SK-N-SH (cell line): ENCODE results near the gene HDAC4. TPM values are rescaled to one million over a fixed set of nuclear protein-coding genes. Genes with fewer than 3 reads are reported as not detected.

Experiments
- CTCF ChIA-PET: fragments of 300-600, 350-600 bp; formaldehyde crosslinking; extraction: SDS; loops from one replicate; lab custom pipeline; 2021; lab: Yijun Ruan, JAX
- POLR2A ChIA-PET: fragments of 350-600 bp; sonication (Branson Sonifier 250); formaldehyde crosslinking; extraction: SDS; loops from one replicate; lab custom pipeline; 2020; ENCODE audit warnings: antibody characterized with exemption, inconsistent platforms; lab: Yijun Ruan, JAX
- DNase-seq: peaks from one replicate; pipeline ENCODE4 v3.0.0; 2012
- H2AFZ ChIP-seq: fragments of 200-600 bp; sonication (generic); 2 replicates; pipeline ENCODE4 v1.8.1; 2016; ENCODE audit warnings: antibody characterized with exemption, mild to moderate bottlenecking, low read depth
- H3F3A ChIP-seq: fragments of 200-600 bp; sonication (generic); replicated peaks from 2 replicates; pipeline ENCODE3; 2016; ENCODE audit warnings: antibody characterized with exemption, mild to moderate bottlenecking; ENCODE audit not compliant: insufficient read depth
- H3K27ac ChIP-seq, 2 experiments: fragments of 200-500 bp in 1 of 2; fragments of 200-600 bp in 1 of 2; sonication (Bioruptor generic) in 1 of 2; sonication (generic), shearing (Covaris generic) in 1 of 2; 2 replicates each; pipeline versions ENCODE4 v1.5.1 to v1.6.1; 2014 to 2016; ENCODE audit warnings: low read depth in 2 of 2, inconsistent platforms in 1 of 2, low read length in 1 of 2, mild to moderate bottlenecking in 1 of 2, mixed read lengths in 1 of 2
- H3K27me3 ChIP-seq: fragments of 200-600 bp; sonication (generic), shearing (Covaris generic); 2 replicates; pipeline ENCODE4 v1.6.1; 2016; ENCODE audit warnings: mixed run types; ENCODE audit not compliant: insufficient read depth
- H3K36me3 ChIP-seq, 2 experiments: fragments of 200-500 bp in 1 of 2; fragments of 200-600 bp in 1 of 2; sonication (Bioruptor generic) in 1 of 2; sonication (generic) in 1 of 2; replicated peaks in 1 of 2; 2 replicates each; pipeline versions ENCODE3 to v1.5.1; 2014 to 2016; ENCODE audit warnings: low read length in 1 of 2, mild to moderate bottlenecking in 1 of 2; ENCODE audit not compliant: insufficient read depth in 2 of 2, control insufficient read depth in 1 of 2
- H3K4me1 ChIP-seq, 2 experiments: fragments of 200-500 bp in 1 of 2; fragments of 200-600 bp in 1 of 2; sonication (Bioruptor generic) in 1 of 2; sonication (generic), shearing (Covaris generic) in 1 of 2; 2 replicates each; pipeline versions ENCODE4 v1.5.1 to v1.6.1; 2014 to 2016; ENCODE audit warnings: low read depth in 1 of 2, low read length in 1 of 2, mixed run types in 1 of 2; ENCODE audit not compliant: insufficient read depth in 2 of 2, control insufficient read depth in 1 of 2
- H3K4me2 ChIP-seq: fragments of 200-600 bp; sonication (generic), shearing (Covaris generic); 2 replicates; pipeline ENCODE4 v1.6.1; 2017; ENCODE audit warnings: mixed run types
- H3K4me3 ChIP-seq, 2 experiments: fragments of 200-500 bp in 1 of 2; fragments of 200-600 bp in 1 of 2; sonication (Bioruptor generic) in 1 of 2; sonication (generic), shearing (Covaris generic) in 1 of 2; 2 replicates each; pipeline versions ENCODE4 v1.5.1 to v1.8.1; 2014 to 2016; ENCODE audit warnings: low read depth in 2 of 2, inconsistent platforms in 1 of 2, low read length in 1 of 2, mild to moderate bottlenecking in 1 of 2, mixed read lengths in 1 of 2, moderate library complexity in 1 of 2
- H3K79me2 ChIP-seq: fragments of 200-600 bp; sonication (generic); 2 replicates; pipeline ENCODE4 v1.8.1; 2017; ENCODE audit warnings: mild to moderate bottlenecking; ENCODE audit not compliant: insufficient read depth
- H3K9ac ChIP-seq: fragments of 200-600 bp; sonication (generic); 2 replicates; pipeline ENCODE4 v1.6.1; 2017; ENCODE audit warnings: mixed run types
- H3K9me2 ChIP-seq: fragments of 200-600 bp; sonication (generic); 2 replicates; pipeline ENCODE4 v1.6.1; 2017; ENCODE audit warnings: mixed run types
- H3K9me3 ChIP-seq: fragments of 200-600 bp; sonication (generic); 2 replicates; pipeline ENCODE4 v1.6.1; 2017; ENCODE audit warnings: mixed run types, mild to moderate bottlenecking, moderate library complexity
- H4K20me1 ChIP-seq: fragments of 200-600 bp; sonication (generic); 2 replicates; pipeline ENCODE4 v1.6.1; 2017; ENCODE audit warnings: mild to moderate bottlenecking, mixed run types; ENCODE audit not compliant: insufficient read depth
- CHD2 ChIP-seq: fragments of 150-350 bp; IDR thresholded peaks from 2 replicates; pipeline ENCODE4 v1.6.1; 2018; ENCODE audit warnings: low read length; ENCODE audit not compliant: partially characterized antibody
- EZH2phosphoT487 ChIP-seq: fragments of 200-600 bp; sonication (generic); IDR thresholded peaks from 2 replicates; pipeline ENCODE4 v1.6.1; 2017; ENCODE audit warnings: low read depth, mixed run types, mild to moderate bottlenecking, antibody characterized with exemption, moderate library complexity, borderline replicate concordance
- FOSL2 ChIP-seq: IDR thresholded peaks from 2 replicates; pipeline ENCODE4 v1.4.0; 2012; ENCODE audit warnings: low read depth, mild to moderate bottlenecking, moderate library complexity, borderline replicate concordance
- FOXJ3 ChIP-seq: sonication (generic); formaldehyde crosslinking; IDR thresholded peaks from 2 replicates; pipeline ENCODE4 v1.5.1; 2020; ENCODE audit warnings: mild to moderate bottlenecking, missing genetic modification reagents
- GABPA ChIP-seq: IDR thresholded peaks from 2 replicates; pipeline ENCODE4 v1.4.0; 2012; ENCODE audit warnings: low read depth, mild to moderate bottlenecking
- GATA2 ChIP-seq: sonication (generic); formaldehyde crosslinking; IDR thresholded peaks from 2 replicates; pipeline ENCODE4 v1.5.0; 2020; ENCODE audit warnings: mild to moderate bottlenecking, missing genetic modification reagents
- JUND ChIP-seq: IDR thresholded peaks from 2 replicates; pipeline ENCODE4 v1.4.0; 2012
- MXI1 ChIP-seq: IDR thresholded peaks from 2 replicates; pipeline ENCODE4 v1.6.1; 2012; ENCODE audit warnings: mild to moderate bottlenecking, low read depth, low read length, improper control_type of control experiment
- NFIC ChIP-seq: IDR thresholded peaks from 2 replicates; pipeline ENCODE4 v1.4.0; 2012; ENCODE audit warnings: borderline replicate concordance
- NRF1 ChIP-seq: IDR thresholded peaks from 2 replicates; pipeline ENCODE4 v1.6.1; 2012; ENCODE audit warnings: low read depth, mild to moderate bottlenecking, low read length
- PBX3 ChIP-seq: IDR thresholded peaks from 2 replicates; pipeline ENCODE4; 2012
- RCOR1 ChIP-seq: fragments of 150-350 bp; IDR thresholded peaks from 2 replicates; pipeline ENCODE4 v1.6.1; 2017; ENCODE audit warnings: antibody characterized with exemption, low read length
- RFX5 ChIP-seq: IDR thresholded peaks from 2 replicates; pipeline ENCODE4 v1.6.1; 2012; ENCODE audit warnings: mild to moderate bottlenecking, improper control_type of control experiment, low read length
- SMC3 ChIP-seq: IDR thresholded peaks from 2 replicates; pipeline ENCODE4 v1.6.1; 2012; ENCODE audit warnings: low read depth, low read length, improper control_type of control experiment
- TCF12 ChIP-seq: IDR thresholded peaks from 2 replicates; pipeline ENCODE4 v1.4.0; 2012
- USF1 ChIP-seq: IDR thresholded peaks from 2 replicates; pipeline ENCODE4 v1.4.0; 2012; ENCODE audit warnings: low read depth, borderline replicate concordance
- USF2 ChIP-seq: fragments of 150-350 bp; IDR thresholded peaks from 2 replicates; pipeline ENCODE4 v1.6.1; 2017; ENCODE audit warnings: antibody characterized with exemption, low read length, low read depth, borderline replicate concordance
- WGBS: methylation state at CpG from one replicate; pipeline ENCODE4 v1.1.6; 2017; ENCODE audit warnings: low lambda C conversion rate; 5-methylcytosine and 5-hydroxymethylcytosine counted together
- polyA plus RNA-seq, 3 experiments: library from polyadenylated mRNA; depleted of rRNA; stranded (reverse); fragments of >200 nt; gene quantifications; 2 replicates each; pipeline ENCODE4 v1.2.3, GENCODE V29; 2012
- TF ChIP-seq, protein P1 (sequence below): IDR thresholded peaks from 2 replicates; pipeline ENCODE4 v1.4.0; 2012; ENCODE audit warnings: low read depth
- TF ChIP-seq, protein P2 (sequence below): fragments of 150-350 bp; IDR thresholded peaks from 2 replicates; pipeline ENCODE4 v1.6.1; 2016; ENCODE audit warnings: mild to moderate bottlenecking, low read depth, low read length
- TF ChIP-seq, protein P3 (sequence below): IDR thresholded peaks from 2 replicates; pipeline ENCODE4 v1.4.0; 2012; ENCODE audit warnings: low read depth, borderline replicate concordance

HDAC4 gene
- polyA plus RNA-seq, 1 of the 3 experiments (the other 2 are of a cell fraction): 5.5 TPM

DNA sequence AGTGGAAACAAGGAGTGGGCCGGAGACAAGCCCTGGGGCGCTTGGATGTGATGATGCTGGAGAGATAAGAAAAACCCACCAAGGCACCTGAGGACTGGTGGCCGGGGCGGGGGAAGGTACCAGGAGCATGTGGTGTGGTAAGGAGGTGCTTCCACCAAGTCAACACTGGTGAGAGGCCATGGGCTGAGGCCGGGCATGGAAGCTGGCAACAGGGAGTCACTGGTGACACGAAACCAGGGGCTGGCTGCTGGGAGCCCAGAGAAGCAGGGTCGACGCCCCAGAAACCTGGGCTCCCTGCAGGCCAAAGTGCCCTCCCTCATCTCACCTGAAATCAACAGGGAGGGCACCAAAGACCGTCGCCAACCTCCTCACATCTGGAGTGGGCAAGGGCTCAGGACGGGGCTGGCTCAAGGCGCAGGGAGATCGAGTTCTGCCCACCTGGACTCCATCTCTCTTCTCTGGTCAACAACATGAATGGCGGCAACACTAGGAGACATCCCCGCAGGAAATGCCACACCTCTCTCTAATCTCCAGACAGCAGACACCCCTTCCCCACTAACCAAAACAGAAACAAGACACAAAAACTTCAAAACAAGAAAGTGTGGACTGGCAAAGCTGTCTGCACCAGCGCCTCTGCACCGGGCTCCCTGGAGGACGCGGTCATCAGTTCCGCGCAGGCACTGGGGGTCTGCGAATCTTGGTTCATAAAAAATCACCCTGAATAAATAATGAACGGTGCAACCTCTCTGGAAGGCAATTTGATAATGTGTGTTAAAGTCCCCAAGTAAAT is 185.5 kb downstream of the HDAC4 start:
- WGBS: 95% methylated on average over 20 of the region's 23 CpGs
- POLR2A ChIA-PET: no interaction called here
- Histone ChIP-seq H3K4me2 (no peak overlapping the region), H2AFZ (no peak overlapping the region), H3K27me3 (no peaks in the 10 kb centered on the region), H3F3A (no peaks in the 10 kb centered on the region), H3K79me2 (no peaks in the 10 kb centered on the region), H4K20me1 (no peaks in the 10 kb centered on the region), H3K27ac (no peak overlapping the region), H3K4me1 (peaks cover 4 to 12% of the 10 kb centered on the region in 2 experiments; a peak in 2 of 4 replicates), H3K9ac (no peak overlapping the region), H3K9me3 (no peaks in the 10 kb centered on the region), H3K9me2 (no peaks in the 10 kb centered on the region), H3K4me3 (no peak overlapping the region), H3K36me3 (no peaks in the 10 kb centered on the region)
- TF ChIP-seq JUND (no peak), TCF12 (no peak), EZH2phosphoT487 (no peak), SMC3 (no peak), RCOR1 (no peak), FOSL2 (no peak)
- CTCF ChIA-PET: no interaction called here
- no peak for DNase-seq

GRCh38 chr2:239214725-239215124 is 186.1 kb downstream of the HDAC4 start:
- no peaks in the 10 kb centered on the region for H3K79me2 ChIP-seq
- no peak overlapping the region for H3K4me2 ChIP-seq
- TF ChIP-seq PBX3 (no peak), USF1 (no peak), USF2 (no peak), GATA2 (CRISPR knock-in tag) (no peak), NRF1 (no peak), NFIC (no peak), FOXJ3 (CRISPR knock-in tag) (no peak), MXI1 (no peak), FOSL2 (no peak), JUND (no peak), RFX5 (no peak), CHD2 (no peak), GABPA (no peak), RCOR1 (no peak)
- TF ChIP-seq, protein P1, sequence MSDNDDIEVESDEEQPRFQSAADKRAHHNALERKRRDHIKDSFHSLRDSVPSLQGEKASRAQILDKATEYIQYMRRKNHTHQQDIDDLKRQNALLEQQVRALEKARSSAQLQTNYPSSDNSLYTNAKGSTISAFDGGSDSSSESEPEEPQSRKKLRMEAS: no peak
- TF ChIP-seq, protein P2, sequence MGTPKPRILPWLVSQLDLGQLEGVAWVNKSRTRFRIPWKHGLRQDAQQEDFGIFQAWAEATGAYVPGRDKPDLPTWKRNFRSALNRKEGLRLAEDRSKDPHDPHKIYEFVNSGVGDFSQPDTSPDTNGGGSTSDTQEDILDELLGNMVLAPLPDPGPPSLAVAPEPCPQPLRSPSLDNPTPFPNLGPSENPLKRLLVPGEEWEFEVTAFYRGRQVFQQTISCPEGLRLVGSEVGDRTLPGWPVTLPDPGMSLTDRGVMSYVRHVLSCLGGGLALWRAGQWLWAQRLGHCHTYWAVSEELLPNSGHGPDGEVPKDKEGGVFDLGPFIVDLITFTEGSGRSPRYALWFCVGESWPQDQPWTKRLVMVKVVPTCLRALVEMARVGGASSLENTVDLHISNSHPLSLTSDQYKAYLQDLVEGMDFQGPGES: no peak
- TF ChIP-seq, protein P3, sequence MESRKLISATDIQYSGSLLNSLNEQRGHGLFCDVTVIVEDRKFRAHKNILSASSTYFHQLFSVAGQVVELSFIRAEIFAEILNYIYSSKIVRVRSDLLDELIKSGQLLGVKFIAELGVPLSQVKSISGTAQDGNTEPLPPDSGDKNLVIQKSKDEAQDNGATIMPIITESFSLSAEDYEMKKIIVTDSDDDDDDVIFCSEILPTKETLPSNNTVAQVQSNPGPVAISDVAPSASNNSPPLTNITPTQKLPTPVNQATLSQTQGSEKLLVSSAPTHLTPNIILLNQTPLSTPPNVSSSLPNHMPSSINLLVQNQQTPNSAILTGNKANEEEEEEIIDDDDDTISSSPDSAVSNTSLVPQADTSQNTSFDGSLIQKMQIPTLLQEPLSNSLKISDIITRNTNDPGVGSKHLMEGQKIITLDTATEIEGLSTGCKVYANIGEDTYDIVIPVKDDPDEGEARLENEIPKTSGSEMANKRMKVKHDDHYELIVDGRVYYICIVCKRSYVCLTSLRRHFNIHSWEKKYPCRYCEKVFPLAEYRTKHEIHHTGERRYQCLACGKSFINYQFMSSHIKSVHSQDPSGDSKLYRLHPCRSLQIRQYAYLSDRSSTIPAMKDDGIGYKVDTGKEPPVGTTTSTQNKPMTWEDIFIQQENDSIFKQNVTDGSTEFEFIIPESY: no peak
- ChIA-PET CTCF (no interaction called here), POLR2A (no interaction called here)
- no peak overlapping the region for H3K9ac ChIP-seq
- H4K20me1 ChIP-seq: no peaks in the 10 kb centered on the region
- H3K9me2 ChIP-seq: no peaks in the 10 kb centered on the region
- H3K36me3 ChIP-seq: no peaks in the 10 kb centered on the region
- H2AFZ ChIP-seq: no peak overlapping the region
- H3F3A ChIP-seq: no peaks in the 10 kb centered on the region
- WGBS: 97% methylated on average over 9 of the region's 9 CpGs
- peaks cover 4 to 12% of the 10 kb centered on the region in 2 experiments; a peak in 2 of 4 replicates for H3K4me1 ChIP-seq
- H3K4me3 ChIP-seq: no peak overlapping the region
- H3K9me3 ChIP-seq: no peaks in the 10 kb centered on the region
- no peaks in the 10 kb centered on the region for H3K27me3 ChIP-seq
- H3K27ac ChIP-seq: no peak overlapping the region
- DNase-seq: no peak
